NCI-H1105 (cell line): ENCODE data around the gene NEDD4L.
"Not testable (repeated sequence)": the region's sequence is repeated elsewhere in the genome, so short reads cannot be mapped to it uniquely, and the experiment has no call there.

Source experiments
- DNase-seq: peaks from one replicate; lab custom pipeline; 2025; lab: John Stamatoyannopoulos, UW

The NEDD4L gene

DNA sequence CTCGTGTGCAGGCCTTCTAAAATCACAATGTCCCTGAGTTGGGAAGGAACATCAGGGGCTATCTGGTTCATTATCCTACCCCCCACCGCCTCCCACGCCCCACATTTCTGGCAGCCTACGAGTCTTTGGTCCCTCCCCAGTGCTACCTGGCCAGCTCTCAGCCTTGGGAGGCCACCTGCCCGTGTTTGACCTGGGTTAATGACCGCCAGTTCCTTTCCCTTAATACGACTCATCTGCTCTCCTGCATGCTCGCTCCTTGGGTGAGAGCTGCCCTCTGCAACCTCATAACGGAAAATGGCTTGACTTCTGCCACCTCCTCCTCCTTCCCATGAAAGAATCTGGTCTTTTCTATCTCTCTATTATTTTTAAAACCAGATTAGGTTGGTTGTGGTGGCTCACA, 112.5 kb downstream of the NEDD4L start:
- no peak for DNase-seq

DNA sequence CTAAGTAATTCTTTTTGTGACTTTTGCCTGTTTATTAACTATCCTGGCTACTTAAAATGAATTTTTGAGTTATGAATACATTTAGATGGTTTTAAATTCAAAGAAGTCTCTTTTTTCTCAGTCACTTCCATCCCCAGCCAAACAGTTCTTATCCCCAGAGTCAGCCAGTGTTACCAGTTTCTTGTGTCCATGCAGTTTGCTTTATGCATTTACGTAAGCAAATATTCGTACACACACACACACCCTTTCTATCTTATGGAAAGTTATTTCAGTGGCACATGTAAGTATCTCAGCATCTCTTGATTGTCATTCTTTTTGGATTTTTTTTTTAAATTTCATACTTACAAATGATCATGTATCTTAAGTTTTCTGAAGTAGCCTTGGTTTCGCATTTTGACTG, 113.2 kb downstream of the NEDD4L start:
- no peak for DNase-seq

DNA sequence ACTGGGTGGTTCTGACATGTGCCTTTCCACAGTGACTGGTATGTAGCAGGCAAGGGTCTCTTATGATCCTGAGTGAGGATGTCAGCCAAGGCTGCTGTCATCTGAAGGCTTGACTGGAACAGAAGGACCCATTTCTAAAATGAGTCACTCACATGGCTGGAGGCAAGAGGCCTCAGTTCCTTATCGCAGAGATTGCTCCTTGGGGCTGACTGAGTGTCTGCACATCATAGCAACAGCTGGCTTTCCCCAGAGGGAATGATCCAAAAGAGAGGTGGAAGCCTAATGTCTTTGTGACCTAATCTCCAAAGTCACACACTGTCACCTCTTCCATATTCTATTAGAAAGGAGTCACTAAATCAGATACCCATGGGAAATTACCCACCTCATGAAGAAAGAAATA, 114.0 kb downstream of the NEDD4L start:
- no peak for DNase-seq

DNA sequence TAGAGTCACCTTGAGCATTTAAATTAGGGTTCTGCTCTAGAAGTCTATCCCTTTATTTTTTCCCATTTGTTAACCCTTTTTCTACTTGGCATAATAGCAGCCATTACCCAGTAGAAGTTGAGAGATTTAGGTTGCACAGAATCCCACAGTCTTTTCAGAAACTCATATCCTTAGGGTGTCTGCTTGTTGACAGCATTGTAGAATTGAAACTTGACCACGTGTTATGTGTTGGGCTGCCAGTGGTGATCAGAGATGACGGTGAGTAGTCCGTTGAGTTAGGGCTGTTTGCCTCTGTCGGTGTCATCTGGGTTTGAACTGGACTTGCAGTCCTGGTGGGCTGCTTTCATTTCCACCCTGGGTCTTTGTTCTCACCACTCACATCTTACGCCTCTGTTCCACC, 114.4 kb downstream of the NEDD4L start:
- no peak for DNase-seq

DNA sequence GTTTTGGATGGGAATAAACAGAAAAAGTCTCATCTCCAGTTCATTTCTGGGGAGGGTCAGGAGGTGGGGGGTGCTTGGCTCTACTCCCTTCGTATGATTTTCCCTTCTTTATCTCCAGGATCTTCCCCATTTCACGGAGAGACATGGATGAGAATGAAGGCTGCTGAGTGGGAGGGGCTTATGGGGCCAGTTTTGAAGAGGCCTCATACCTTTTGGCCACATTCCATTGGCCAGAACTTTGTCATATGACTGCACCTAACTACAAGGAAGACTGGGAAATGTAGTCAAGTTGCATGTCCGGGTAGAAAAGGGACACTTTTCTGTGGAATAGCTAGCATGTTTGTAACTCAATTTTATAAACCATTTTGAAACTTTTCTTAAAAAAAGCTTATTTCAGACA, 117.6 kb downstream of the NEDD4L start:
- DNase-seq: no peak

DNA sequence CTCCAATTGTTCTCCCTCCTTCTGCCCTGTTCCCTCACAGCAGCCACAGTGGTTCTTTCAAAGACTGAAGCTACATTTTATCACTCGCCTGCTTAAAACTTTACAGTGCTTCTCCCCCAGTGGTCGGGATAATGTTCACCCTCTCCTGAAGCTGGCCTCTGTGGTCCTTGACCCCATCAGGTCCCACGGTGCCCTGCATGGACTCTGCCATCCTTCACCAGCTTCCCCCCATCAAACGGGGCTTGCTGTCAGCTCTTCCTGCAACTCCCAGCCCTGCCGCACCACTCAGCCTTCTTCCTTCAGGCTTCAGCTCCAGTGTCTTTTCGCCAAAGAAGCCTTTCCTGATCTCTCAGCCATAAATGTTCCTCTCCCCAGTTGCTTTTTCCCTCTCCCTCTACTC, 118.1 kb downstream of the NEDD4L start:
- no peak for DNase-seq

DNA sequence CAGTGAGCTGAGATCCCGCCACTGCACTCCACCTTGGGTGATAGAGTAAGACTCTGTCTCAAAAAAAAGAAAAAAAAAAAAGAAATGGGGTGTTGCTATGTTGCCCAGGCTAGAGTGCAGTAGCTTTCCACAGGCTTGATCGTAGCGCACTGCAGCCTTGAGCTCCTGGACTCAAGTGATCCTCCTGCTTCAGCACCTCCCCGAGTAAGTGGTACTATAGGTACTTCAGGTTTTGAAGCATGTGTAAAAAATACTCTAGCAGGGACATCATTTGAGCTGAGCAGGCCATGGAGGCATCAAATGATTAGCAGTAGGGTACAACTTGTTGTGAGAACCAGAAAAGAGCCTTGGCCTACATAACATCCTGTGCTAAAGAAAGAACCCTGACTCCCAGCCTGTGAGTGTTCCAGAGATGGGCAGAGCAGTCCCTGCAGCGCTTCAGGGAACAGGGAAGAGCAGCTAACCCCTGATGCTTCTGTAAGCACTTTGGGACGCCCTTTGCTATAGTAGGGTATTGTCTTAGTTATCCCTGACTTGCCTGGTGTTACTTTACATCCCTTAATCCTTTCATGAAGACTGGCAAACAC, 119.1 kb downstream of the NEDD4L start:
- no peak for DNase-seq

DNA sequence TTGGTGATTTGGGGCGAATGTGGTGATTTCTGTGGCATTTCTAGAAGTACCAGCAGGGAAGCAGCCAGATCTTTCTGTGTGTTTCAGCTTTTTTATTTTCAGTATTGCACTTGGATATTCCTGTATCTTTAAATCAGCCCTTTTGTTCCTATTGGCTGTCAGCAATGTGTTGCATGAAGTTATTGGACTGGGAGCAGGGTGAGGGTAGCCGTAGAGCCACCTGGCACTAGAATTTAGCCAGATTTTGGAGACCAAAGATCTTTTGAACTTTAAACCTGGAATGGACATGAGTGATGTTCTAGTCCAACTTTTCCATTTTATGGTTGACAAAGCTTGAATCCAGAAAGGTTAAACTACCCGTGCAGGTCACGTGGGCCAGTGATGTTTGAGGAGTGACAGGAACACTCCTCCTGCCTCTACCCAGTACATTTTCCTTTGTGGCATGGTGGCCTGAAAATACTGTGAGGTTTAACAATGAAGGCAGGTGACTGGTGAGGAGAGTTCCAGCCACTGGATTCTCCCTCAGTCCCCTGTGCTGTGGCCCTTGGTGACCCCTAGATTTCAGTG, 122.3 kb downstream of the NEDD4L start:
- DNase-seq: no peak

DNA sequence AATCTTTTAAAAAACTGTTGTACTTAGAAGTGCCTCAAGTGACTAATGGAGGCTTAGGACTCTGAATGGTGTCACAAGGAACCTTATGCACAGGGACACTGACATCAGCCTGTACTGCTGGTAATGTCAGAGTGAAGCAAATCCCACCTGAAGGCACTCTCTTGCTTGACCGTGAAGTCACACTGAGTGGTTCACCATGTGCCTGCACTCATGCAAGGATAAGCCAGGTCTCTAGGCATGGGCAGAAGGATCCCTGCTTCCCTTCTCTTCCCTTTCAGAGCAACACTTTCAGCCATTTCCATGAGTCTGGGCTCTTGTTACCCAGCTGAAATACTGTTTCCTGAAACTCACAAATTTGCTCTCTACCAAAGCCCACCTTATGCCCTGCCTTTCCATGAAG, 123.0 kb downstream of the NEDD4L start:
- no peak for DNase-seq

DNA sequence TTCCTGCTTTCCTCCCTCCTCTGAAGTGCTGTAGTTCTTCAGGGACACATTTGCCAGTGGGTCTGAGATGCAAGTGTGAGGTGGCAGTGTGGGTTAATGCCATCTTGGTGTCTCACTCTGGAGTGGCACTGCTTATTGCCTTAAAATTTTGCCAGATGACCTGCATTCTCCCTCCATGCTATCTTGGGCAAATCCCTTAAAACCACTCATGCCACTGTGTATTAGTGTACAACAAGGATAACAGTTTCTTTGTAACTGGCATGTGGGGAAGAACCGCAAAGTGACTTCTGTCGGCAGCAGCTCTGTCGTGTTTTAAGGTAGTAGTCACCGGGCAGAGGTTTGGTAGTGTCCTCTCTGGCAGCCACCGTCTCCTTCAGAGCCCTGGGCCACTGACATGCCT, 124.2 kb downstream of the NEDD4L start:
- DNase-seq: no peak

DNA sequence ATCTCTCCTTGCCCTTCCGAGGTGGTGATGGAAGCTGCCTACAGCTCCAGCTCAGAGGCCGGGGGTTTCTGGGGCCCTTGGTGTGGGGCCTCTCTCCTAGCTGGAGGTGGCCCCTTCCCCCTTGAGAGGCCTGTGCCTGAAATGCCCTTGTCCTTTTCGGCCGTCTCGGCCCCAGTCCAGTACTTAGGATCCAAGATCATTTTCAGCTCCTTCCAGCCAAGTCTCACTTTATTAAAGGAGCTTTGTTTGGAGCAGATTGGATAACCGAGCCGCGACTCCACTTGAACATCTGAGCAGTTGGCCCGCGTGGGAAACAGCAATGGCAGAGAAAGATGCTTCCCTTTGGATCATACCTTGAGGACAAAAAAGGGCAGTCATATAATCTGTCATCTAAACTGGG, 125.0 kb downstream of the NEDD4L start:
- DNase-seq: no peak

DNA sequence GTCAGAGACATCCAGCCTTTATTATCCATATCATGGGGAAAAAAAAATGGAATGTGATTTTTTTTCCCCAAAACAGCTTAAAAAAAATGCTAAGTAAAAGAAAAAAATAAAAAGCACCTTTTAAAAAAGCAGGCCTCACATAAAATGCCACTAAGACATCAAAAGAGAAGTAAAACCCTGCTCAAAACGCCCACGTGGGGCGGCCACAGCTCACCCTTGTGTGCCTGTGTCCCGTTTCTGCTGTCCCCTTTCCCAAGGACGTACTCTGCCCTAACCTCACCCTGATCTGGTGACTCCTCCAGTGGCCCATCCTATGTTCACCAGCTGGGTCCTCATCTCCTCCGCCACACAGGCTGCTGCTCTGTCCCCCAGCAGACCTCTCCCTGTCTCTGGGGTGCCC, 125.4 kb downstream of the NEDD4L start:
- no peak for DNase-seq

DNA sequence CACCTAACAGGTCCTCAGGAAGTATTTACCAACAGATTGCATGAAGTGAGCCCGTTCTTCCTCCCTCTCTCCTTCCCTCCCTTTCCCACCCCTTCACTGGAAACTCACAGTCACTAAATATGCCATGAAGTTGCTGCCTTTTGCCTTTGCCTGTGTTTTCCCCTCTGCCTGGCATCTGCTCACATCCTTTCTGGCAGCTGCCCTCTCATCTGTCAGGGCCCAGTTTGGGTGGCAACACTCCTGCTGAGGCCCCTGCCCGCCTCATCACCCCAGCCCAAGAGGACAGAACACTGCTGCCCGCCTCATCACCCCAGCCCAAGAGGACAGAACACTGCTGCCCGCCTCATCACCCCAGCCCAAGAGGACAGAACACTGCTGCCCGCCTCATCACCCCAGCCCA, 126.0 kb downstream of the NEDD4L start:
- not testable (repeated sequence) for DNase-seq

DNA sequence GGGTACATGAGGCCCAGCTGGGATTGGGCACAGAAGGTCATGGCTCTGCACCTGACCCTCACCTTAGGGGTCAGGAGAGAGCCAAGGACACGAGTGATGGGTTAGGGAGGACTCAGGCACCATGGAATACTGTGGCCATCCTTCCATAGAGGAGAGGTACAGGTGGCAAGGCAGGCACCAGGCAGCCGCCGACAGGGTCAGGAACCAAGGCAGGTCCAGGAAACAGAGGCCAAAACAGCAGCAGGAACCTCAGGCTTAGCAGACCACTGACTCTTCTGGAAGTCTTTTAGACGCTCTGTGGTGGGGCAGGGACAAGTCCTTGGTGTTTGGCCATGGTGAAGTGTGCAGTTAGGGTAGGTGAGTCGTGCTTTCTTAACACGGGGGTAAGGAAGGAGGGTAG, 128.0 kb downstream of the NEDD4L start:
- no peak for DNase-seq

DNA sequence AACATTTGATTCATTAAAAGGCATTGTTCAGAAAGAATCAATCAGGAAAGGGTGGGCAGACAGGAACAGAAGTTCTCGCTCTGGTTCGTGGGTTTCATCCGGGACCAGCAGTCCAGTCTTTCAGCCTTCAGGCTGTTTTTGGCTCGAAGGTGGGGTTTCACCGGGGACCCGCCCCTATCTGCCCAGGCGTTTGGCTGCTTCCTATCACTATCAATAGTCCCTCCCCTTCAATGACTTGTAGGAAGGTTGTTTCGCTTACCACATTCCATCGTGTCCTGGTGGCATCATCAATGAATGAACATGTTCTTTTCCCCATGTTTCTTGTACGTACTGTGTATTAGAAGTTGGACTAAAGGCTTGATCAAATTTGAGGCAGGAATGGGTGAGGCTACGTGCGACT, 130.3 kb downstream of the NEDD4L start:
- DNase-seq: no peak

DNA sequence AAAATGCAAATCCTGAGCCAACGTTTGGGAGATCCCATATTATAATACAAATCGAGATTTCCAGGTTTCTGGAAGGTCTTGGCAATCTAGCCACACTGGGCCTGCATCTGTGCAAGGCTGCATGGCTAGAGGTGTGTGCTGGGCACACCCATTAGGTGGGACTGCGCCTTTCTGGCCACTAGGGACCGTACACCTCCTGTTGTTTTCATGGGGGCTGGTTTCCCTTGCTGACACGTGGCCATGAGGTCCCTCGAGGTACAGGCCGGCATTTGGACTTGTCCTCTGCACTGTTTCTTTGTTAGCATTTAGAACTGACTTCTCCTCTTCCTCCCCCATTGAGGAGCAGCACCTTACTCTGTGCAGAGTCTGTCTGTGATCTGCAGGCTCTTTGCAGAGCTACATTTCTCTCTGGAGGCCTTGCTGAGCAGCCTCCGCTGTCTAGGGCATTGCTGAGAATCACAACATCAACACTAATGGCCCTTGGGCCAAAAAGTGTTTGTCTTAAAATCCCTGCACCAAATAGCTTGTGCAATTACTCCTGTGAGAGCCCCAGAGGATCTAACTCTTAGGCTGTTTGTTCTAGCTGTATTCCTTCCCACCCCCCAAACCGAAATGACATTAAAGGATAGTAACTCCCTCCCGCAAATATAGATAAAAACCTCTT, 131.2 kb downstream of the NEDD4L start:
- DNase-seq: no peak

DNA sequence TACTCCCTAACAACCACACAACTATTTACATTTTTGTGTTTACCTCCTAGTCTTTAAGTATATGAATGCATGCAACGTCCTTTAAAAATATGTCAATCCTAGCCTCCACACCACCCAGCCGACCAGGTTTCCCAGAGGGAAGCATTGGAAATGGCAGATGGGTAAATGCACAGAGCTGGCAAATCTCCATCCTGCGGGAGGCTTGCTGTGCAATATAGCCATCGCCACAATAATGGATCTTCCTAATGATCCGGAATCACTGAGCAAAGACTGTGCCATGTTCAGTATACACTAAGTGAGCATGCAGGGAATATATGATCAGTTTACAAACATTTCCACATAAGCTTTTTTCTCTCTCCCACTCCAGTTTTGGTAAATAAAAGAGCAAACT, 131.8 kb downstream of the NEDD4L start:
- no peak for DNase-seq

DNA sequence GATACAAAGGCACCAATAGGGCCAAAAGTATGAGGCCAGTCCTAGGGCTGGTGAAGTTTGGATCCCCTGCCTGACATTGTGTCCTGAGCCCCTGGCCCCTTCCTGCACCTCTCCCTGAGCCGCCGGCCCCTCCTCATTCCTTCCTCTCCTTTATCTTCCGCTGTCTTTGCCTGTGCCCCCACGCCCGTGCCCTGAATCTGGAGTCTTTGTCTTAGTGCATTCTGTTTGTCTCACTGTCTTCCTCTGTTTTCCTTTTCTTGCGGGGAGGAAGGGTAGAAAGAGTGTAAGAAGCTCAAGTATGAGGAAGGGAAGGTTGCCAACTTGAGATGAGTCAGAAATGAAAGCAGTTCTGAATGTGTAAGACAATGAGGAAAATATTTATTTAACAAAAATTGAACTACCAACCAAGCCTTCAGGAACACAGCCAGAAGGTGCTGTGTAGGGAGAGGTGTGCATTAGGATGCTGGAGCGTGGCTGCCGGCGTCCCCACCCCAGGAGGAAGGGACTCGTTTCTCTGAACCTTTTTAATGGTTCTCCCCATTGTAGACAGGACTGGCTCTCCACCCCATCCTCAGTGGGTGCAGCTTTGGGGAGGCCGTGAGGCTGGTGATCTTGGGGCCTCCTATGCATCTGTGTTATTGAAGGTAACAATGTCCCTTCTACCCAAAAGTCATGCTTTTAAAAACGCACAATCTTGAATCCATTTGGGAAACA, 133.1 kb downstream of the NEDD4L start:
- DNase-seq: no peak

DNA sequence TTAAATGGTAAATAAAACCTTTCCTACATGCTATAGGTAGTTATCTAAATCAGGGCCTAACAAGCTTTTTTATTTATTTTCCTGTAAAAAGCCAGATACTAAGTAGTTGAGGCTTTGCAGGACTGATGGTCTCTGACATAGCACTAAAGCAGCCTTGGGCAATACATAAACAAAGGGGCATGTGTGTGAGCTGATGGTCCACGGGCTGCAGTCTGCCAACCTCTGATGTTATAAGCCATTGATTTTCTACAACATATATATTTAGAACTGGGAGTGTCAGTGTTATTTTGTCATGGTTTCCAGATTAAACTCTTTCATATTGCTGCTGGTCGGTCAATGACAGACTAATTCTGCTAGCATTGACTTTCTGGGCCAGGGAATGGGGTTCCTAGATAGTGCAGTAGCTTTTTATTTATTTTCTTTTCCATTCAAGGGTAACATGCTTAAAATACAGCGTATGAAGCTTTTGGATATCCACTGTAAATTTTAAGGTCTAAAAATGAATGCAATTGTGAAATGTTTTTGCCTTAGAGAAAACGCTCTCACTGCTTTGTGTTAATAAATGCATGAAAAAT, 134.0 kb downstream of the NEDD4L start:
- DNase-seq: no peak

DNA sequence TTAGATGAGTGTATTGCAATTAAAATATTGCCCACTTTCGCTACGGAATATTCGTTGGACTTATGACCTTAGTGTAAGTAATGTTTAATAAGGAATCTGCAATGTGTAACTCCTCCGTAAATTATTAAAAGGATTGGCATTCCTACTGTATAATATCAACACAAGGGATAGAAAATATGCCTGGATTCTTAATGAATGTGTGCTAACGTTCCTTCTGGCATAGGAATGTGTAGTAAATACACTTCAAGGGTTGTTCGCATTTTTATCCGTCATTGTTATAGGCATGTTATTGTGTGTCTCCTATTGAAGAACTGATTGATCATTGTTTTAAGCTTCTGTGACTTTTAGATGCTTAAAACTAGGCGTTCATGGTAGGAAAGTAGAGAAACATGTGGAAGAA, 134.5 kb downstream of the NEDD4L start:
- DNase-seq: no peak

DNA sequence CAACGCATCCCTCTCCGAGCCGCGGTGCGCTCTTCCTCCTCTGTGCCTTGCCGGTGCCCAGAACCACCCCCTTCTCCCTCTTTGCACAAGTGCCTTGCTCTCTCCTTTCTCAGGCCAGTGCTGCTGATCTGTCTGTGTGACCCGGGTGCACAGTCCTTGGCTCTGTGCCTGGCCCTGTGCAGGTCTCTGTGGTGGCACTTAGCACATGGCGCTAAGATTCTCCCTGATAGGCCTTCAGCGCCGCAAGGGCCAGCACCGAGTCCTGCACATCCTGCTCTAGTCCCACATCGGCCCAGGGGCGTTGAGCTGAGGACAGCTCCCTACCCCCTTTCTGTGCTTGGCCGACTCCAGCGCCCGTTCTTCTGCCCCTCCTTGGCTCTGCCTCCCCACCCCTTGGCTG, 136.1 kb downstream of the NEDD4L start:
- DNase-seq: no peak

DNA sequence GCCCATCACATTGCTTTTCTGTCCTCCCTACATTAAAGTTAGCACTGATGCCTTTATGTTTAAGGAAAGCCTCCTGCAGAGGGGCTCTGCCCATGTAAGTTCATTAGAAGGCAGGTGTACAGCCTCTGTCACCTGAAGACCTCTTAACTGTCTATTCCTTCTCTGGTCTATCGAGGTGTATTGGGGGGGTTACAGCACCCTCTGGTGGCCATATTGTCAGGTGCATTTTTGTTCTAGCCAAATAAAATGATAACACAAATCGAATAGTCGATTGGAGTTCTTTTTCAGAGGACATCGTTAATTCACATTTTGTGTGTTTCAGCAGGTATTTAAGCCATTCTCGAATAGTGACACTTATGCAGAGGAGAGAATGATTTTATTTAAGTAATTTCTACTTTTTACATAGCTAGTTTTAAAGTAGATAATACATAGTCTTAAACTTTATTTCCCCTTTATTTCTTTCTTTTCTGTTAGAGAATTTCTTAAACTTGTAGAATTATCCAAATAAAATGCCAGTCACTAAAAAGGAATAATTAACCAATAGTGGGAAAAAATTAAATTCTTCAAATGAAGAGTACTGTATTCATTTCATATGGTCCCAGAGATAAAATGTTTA, 136.8 kb downstream of the NEDD4L start:
- DNase-seq: peak; percentile 22

DNA sequence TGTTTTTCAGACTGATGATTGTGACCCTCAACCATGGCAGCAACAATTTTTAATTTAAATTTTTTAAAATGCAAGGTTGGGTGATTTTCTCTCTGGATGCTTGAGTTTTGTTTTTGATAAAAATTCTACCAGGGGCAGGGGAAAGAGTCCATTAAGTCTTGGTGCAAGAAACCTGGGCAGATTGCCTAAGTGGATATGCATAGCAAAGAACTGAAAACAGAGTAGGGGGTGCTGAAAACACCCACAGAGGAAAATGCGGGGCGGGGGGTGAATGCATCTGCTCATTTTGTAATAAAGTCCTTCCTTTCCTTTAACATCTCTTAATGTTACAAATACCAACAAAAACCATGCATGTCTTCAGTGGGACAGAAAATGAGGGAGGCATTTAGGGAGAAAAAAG, 138.0 kb downstream of the NEDD4L start:
- DNase-seq: no peak
